Astrocyte of the spinal cord (primary cell): ENCODE results near the gene TSPYL6.

ENCODE experiments used
- DNase-seq: peaks from one replicate; pipeline ENCODE4 v3.0.0; 2011; ENCODE audit warnings: low read depth, low spot score
- H3K4me3 ChIP-seq: 2 replicates; pipeline ENCODE4 v1.5.1; 2011; ENCODE audit warnings: low read depth, mild to moderate bottlenecking, low read length, moderate library complexity
- in situ Hi-C: cut with HindIII; loops from 2 replicates; pipeline ENCODE4 v1.10.0; 2017; ENCODE audit warnings: low sequenced_read_pairs
- TF ChIP-seq, protein P1 (sequence below): IDR thresholded peaks from 2 replicates; pipeline ENCODE4 v1.5.1; 2012; ENCODE audit warnings: low read depth, mild to moderate bottlenecking, low read length, inconsistent platforms

TSPYL6 gene

DNA sequence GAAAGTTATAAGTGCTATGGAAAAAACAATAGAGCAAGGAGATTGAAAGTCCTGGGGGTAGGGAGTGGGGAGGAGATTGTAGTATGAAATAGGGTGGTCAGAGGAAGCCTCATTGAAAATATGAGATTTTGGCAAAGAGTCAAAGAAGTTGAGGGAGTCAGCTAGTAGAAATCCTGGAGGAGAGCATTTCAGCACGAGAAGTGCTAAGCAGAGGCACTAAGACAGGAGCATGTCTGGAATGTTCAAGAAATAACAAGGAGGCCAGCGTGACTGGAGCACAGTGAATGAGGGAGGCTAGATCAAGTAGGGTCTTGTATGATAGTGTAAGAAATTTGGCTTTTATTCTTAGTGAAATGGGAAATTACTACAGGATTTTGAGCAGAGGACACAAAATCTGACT, 2.1 kb upstream of the TSPYL6 start:
- no peak overlapping the region for H3K4me3 ChIP-seq
- in situ Hi-C loops, result no loop called here
- no peak for DNase-seq
- TF ChIP-seq, protein P1, sequence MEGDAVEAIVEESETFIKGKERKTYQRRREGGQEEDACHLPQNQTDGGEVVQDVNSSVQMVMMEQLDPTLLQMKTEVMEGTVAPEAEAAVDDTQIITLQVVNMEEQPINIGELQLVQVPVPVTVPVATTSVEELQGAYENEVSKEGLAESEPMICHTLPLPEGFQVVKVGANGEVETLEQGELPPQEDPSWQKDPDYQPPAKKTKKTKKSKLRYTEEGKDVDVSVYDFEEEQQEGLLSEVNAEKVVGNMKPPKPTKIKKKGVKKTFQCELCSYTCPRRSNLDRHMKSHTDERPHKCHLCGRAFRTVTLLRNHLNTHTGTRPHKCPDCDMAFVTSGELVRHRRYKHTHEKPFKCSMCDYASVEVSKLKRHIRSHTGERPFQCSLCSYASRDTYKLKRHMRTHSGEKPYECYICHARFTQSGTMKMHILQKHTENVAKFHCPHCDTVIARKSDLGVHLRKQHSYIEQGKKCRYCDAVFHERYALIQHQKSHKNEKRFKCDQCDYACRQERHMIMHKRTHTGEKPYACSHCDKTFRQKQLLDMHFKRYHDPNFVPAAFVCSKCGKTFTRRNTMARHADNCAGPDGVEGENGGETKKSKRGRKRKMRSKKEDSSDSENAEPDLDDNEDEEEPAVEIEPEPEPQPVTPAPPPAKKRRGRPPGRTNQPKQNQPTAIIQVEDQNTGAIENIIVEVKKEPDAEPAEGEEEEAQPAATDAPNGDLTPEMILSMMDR, result no peak

DNA sequence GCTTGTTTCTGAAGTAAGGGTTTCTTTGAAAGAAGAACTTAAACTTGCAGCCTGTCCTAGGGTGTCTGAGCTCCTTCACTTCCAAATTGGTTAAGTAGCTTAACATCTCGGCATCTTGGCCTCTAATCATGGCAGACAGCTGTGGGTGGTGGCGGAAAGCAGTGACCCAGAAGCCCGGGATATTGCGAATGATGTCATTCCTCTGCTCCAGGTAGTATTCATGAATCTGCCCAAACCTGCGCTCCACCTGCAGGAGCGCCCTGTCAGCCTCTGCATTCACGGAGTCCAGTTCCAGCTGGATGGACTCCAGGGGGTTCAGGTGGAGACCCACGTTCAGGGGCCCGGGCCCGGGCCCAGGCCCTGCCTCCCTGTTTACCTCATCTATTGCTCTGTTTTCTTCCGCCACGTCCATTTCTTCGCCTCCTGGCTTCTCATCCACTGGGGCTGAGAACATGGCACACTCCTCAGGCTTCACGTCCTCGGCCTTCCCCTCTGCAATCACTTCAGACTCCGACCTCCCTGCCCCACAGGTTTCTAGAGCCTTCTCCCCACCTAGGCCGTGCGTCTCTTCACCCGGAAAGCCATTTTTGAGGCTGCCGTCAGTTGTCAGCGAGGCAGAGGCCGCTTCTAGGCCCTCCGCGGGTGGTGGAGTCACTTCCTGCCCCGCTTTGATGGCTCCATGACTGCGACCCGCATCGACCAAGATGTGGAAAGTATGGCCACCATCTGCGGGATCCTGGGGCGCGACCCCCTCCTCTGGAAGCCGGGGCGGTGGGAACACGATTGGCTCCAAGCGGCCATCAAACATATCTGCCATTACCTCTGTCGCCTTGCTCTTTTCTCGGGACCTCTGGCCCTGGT, 569 bp downstream of the TSPYL6 start:
- no peak overlapping the region for H3K4me3 ChIP-seq
- in situ Hi-C loops, result no loop called here
- TF ChIP-seq, protein P1, result no peak
- DNase-seq, result no peak

DNA sequence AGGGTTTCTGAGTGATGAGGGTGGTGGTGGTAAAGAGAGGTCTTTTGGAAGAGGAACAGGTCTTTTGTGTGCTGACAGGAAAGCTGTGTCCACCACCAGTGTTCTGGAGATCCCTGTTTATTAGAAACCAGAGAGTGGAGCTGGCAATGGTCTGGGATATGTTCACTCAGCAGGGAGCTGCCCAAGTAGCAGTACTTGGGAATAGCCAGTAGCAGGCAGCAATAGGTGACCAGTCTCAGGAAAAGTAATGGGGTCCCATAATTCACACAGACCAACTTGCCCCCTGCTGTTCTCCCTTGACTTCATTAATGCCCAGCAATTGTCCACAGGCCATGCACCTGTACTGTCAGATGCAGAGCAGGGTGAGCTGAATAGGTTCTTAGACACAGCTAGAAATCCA, 1.8 kb downstream of the TSPYL6 start:
- H3K4me3 ChIP-seq, result no peak overlapping the region
- TF ChIP-seq, protein P1, result peak; percentile 10
- no peak for DNase-seq
- in situ Hi-C loops, result no loop called here

DNA sequence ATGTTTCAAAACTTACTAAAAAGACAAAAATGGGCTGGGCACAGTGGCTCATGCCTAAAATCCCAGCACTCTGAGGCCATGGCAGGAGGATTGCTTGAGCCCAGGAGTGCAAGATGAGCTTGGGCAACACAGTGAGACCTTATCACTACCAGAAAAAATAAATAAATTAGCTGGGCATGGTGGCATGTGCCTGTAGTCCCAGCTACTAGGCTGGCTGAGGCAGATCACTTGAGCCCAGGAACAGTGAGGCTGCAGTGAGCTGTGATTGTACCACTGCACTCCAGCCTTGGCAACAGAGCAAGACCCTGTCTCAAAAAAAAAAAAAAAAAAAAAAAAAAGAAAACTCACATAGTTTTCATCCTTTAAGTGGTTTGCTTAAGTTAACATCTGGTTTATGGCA, 6.4 kb downstream of the TSPYL6 start:
- no peak for DNase-seq
- TF ChIP-seq, protein P1, result no peak
- in situ Hi-C loops, result no loop called here
- H3K4me3 ChIP-seq, result no peak overlapping the region

DNA sequence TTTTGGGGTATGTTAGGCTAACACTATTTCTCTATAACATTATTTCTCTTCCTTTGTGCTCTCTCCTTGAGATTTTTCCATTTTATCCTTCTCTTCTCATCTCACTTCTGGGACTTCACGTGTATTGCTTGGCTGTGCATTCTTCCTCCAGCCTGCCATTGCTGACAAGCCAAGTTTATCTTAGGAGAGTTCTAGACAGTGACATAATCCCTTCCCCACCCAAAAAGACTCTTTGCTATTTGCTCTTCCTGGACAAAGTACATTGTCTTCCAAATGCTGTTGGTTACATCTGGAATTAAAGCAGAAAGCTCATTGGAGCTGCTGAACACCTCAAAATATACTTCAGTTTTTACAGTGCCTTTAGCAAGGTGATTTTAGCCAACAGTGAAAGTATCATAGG, 8.9 kb downstream of the TSPYL6 start:
- H3K4me3 ChIP-seq, result no peak overlapping the region
- TF ChIP-seq, protein P1, result no peak
- no peak for DNase-seq
- in situ Hi-C loops, result no loop called here

DNA sequence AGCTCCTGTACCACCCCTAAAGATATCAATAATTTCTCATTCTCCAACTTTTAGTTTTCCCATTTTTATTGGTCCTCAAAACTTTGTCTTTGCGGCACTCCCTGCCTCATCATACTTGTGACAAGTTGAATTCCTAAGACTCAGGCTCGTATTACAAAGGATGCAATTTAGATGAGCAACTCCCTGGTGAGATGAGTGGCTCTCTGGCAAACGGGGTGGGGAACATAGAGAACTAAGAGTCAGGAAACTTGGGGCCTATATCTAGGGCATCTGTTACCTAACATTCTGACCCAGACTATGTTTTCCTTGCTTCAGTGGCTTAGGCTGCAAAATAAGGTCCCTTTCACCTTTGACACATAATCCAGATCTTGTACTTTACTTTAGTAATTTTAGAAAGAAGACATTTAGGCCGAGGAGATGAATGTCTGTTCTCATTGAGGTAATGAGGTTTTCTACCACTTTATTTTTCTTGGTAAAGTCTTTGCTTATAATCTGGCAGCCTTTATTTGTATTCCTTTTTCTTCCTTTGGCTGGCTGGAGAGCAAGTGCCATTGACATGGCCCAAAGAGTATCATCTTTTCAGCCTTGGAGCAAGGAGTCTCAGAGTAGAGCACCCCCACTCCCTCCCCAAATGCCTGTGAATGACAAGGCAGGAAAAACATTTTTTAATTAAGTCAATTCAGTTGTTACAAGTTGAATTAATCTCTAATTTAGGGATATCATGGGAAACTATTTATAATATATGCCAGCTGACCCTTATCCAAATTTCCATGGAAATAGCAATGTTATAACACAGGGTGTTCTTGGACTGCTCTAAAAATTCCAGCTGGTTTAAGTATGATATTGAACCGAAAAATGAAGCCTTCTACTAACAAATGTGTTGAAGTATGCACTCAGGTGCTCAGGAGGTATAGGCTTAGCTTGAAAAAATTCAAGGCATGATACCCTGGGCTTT, 15.2 kb downstream of the TSPYL6 start:
- no peak overlapping the region for H3K4me3 ChIP-seq
- TF ChIP-seq, protein P1, result no peak
- peak; percentile 69 for DNase-seq
- in situ Hi-C loops, result no loop called here
